GM13976 (cell line): ENCODE data around the gene SYCP2.

Source experiments
- DNase-seq: peaks from one replicate; pipeline ENCODE4 v3.0.0; 2012; ENCODE audit warnings: low spot score
- in situ Hi-C: fragments of 300-500 bp; cut with MboI; formaldehyde crosslinking; loops from one replicate; pipeline ENCODE4 v1.12.0; 2022; ENCODE audit warnings: low sequenced_read_pairs, mixed read lengths, inconsistent platforms; ENCODE audit not compliant: unreplicated experiment
- TF ChIP-seq, protein P1 (sequence below): IDR thresholded peaks from 2 replicates; pipeline ENCODE4 v1.5.1; 2012; ENCODE audit warnings: borderline replicate concordance, mild to moderate bottlenecking; ENCODE audit not compliant: insufficient read depth; ENCODE audit errors: extremely low read depth, missing control alignments, control extremely low read depth

SYCP2 gene

GRCh38 chr20:59933296-59933848 lies at the start of gene SYCP2:
SYCP2 (minus strand) TSS chr20:59933637; CDS start chr20:59922413, 11,224 bp downstream.
- in situ Hi-C loops, result no loop called here
- DNase-seq, result no peak
- TF ChIP-seq, protein P1, sequence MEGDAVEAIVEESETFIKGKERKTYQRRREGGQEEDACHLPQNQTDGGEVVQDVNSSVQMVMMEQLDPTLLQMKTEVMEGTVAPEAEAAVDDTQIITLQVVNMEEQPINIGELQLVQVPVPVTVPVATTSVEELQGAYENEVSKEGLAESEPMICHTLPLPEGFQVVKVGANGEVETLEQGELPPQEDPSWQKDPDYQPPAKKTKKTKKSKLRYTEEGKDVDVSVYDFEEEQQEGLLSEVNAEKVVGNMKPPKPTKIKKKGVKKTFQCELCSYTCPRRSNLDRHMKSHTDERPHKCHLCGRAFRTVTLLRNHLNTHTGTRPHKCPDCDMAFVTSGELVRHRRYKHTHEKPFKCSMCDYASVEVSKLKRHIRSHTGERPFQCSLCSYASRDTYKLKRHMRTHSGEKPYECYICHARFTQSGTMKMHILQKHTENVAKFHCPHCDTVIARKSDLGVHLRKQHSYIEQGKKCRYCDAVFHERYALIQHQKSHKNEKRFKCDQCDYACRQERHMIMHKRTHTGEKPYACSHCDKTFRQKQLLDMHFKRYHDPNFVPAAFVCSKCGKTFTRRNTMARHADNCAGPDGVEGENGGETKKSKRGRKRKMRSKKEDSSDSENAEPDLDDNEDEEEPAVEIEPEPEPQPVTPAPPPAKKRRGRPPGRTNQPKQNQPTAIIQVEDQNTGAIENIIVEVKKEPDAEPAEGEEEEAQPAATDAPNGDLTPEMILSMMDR, result no peak

DNA sequence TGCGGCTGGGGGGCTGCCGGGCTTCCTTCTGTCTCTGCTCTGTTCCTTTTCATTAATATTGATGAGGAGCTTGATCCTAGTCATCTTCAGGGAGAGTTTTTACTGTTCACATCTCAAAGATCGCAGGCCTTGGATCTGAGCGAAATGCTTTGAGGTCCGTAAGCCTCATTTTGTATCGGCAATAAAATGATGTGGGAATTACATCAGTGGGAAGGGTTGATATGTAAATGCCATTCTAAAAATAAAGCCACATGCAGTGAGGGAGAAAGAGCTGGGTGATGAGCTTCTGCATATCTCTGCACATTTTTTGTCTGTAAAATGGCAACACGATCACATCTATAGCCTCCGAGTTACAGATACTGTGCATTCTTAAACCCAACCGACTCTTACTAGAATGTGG lies 49.6 kb upstream of the SYCP2 start:
- DNase-seq, result no peak
- TF ChIP-seq, protein P1, result no peak
- in situ Hi-C loops, result no loop called here

DNA sequence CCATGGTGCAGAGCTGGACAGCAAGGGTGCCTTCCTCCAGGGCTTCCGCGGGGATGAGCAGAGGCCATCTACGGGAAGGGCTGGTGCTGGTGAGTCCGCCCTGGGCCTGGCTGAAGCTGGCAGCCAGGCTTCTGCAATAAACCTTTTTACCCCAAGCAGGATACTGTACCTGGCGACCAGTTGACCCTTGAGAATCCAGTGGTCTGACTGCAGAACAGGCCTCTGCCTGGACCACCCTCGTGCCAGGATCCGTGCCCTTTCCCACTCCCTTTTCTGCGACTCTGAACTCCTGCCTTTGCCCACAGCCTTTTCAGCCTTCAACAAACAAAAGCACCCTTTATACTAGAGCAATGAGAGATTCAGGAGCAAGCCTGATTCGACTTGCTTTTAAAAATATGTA lies 43.6 kb upstream of the SYCP2 start:
- no peak for DNase-seq
- TF ChIP-seq, protein P1, result no peak
- in situ Hi-C loops, result no loop called here

DNA sequence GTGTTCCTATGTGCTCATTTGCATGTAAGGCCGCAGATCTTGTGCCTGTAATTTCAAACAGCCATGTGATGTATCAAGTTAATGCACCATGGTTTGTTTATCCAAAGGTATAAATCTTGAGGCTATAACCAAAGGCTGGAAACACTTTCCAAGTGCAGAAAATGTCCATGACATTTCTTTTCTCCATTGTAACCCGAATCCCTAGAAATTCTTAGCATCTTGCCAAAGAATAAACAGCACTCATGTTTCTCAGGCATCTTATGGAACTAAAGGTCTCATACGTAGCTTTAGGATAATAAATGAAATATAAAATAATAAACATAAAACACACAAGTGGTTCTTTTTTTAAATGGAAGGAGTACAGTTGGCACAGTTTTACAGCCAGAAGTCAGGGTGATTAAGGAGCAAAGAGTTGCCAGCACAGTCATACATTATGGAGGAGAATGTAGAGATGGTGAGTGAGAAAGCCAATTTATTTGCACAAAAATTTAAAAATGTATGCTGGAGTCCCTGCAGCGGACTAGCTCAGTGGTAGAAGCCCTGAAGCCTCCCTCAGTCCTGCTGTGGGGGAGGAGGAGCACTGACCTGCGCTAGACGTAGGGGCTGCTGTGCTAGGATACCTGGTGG lies 42.8 kb upstream of the SYCP2 start:
- TF ChIP-seq, protein P1, result no peak
- DNase-seq, result no peak
- in situ Hi-C loops, result no loop called here

DNA sequence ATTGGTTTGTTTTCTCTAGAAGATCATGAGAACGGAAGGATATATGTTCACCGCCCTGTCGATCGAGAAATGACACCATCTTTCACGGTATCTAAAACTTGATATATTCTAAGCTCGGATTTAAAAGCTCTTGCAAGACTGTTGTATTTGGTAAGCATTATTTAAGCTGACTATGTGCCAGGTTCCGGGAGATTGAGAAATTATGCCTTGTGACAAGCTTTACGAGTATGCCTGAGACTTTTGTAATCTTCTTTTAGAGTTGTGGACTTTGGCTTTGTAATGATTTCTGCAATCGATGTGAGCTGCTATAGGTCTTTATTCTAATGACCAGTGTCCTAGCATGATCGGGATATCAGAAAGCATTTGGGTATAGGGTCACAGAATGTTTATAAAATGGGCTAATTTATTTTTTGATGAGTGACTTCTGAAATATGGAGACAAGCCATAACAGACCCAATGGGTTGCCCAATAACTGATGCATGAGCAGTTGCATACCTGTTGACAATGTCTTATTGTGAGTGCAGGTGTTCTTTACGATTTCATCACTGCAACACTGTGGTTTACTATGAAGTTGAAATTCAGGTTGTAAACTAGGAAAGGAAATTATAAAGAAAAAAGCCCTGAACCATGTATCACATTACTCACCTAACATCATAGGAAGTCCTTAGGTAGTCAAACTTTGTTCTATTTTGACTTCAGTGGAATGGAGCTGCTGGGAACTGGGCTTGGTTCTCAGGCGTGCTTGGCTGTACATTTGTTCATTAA lies 38.8 kb upstream of the SYCP2 start:
- TF ChIP-seq, protein P1, result no peak
- DNase-seq, result no peak
- in situ Hi-C loops, result no loop called here

DNA sequence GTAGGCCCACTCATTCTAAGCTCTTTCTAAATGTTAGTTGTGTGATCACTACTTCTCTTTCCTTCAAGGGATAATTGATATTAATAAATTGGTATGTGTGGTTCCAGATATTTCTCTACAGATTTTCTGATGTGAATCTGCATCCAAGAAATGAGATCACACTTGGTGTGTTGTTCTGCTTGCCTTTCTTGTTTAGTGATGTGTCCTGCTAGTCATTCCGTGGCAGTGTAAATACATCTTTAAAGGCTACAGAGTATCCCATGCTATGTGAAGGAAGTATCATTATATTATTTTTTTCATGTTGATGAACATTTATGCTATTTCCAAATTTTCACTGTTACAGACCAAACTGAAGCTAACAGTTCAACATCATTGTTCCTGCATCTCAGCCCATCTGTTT lies 38.0 kb upstream of the SYCP2 start:
- no peak for DNase-seq
- TF ChIP-seq, protein P1, result no peak
- in situ Hi-C loops, result no loop called here
